ENCODE measurements around the gene ABCC10.

- TF ChIP-seq HMGXB4 (CRISPR knock-in tag; IDR thresholded peaks at IDR 0.05) (no peak), MLX (CRISPR knock-in tag; IDR thresholded peaks at IDR 0.05) (no peak), ETV6 (CRISPR knock-in tag; IDR thresholded peaks at IDR 0.05) (no peak), SP1 (CRISPR knock-in tag; conservative IDR thresholded peaks at IDR 0.05) (no peak), ZBTB43 (CRISPR knock-in tag; IDR thresholded peaks at IDR 0.05) (no peak), CREM (CRISPR knock-in tag; IDR thresholded peaks at IDR 0.05) (no peak), CTCF (IDR thresholded peaks at IDR 0.05) (no peak), STAT6 (CRISPR knock-in tag; conservative IDR thresholded peaks at IDR 0.05; ENCODE audit: low read depth) (no peak)
Observed at GRCh38 chr6:43465948-43466347, 38.6 kb downstream of the ABCC10 start.
